Measurements from ENCODE around the gene ST7L. TPM values are rescaled to one million over a fixed set of nuclear protein-coding genes. Genes with fewer than 3 reads are reported as not detected.
A peak's percentile ranks its signal among the peaks of the same experiment; 100 is the strongest.

ST7L gene
- total and polyA plus RNA-seq, 9 of the 15 experiments (the other 6 are each of a cell fraction or from before 2014, with no cell fraction given), result 9.0 to 32.5 (median 26.6) TPM

- peaks cover 21 to 34% of the 10 kb centered on the region in 2 experiments for H3K4me1 ChIP-seq (replicated peaks in 1 of 2; ENCODE audit: control insufficient read depth in 2 of 2, insufficient read depth in 2 of 2, low read length in 2 of 2)
- CTCF ChIA-PET (ENCODE audit: low intra/inter-chr PET ratio), result no interaction called here
- 46% methylated on average over 2 of the region's 2 CpGs for WGBS (ENCODE audit: insufficient coverage, low coverage, missing lambda C conversion rate)
- intact Hi-C loops (cut with micrococcal nuclease), result no loop called here
- H3K9me3 ChIP-seq (replicated peaks; ENCODE audit: control insufficient read depth, insufficient read depth, low read depth, low read length), result no peaks in the 10 kb centered on the region
- POLR2A ChIA-PET, result interaction anchor here (0.7 kb wide), 1 partner anchor 57 kb away, joined by 3 read pairs; no protein-coding TSS in a partner anchor
- H3K27ac ChIP-seq (ENCODE audit: extremely low read depth, low read depth, low read length), result no peak overlapping the region
- DNase-seq (ENCODE audit: extremely low read depth in 1 of 4, low spot score in 3 of 4) (no peak), FAIRE-seq (peak; percentile 55), ATAC-seq (no peak)
- H3K79me2 ChIP-seq (ENCODE audit: control insufficient read depth, insufficient read depth, low read length), result peaks cover 100% of the 10 kb centered on the region
- H2AFZ ChIP-seq (ENCODE audit: low read depth, low read length), result no peak overlapping the region
- peaks cover 48% of the 10 kb centered on the region for H4K20me1 ChIP-seq (replicated peaks; ENCODE audit: control insufficient read depth, insufficient read depth, low read length)
- no TSS peak for BruUV-seq (replicated peaks)
- H3K4me2 ChIP-seq (ENCODE audit: insufficient read depth, low read length), result peak overlapping the region; percentile 2; the same call in 1 of the 2 replicates
- in situ Hi-C loops (cut with MboI), result no loop called here
- no peaks in the 10 kb centered on the region for H3K9me1 ChIP-seq (ENCODE audit: control insufficient read depth, insufficient read depth, low read length)
- H3K36me3 ChIP-seq (ENCODE audit: control insufficient read depth, insufficient read depth, low read length), result peaks cover 45% of the 10 kb centered on the region
- H3K9ac ChIP-seq (ENCODE audit: insufficient read depth in 1 of 2, low read depth in 2 of 2, low read length in 2 of 2), result no peak overlapping the region
- no peaks in the 10 kb centered on the region for H3K27me3 ChIP-seq (ENCODE audit: control insufficient read depth in 2 of 2, insufficient read depth in 2 of 2, low read length in 2 of 2)
- no peak overlapping the region for H3K4me3 ChIP-seq
- TF ChIP-seq RCOR1 (IDR thresholded peaks at IDR 0.05; ENCODE audit: borderline replicate concordance in 1 of 2, low read depth in 2 of 2, low read length in 2 of 2), result 0 out of 4 replicates have a peak, but pooled peaks of 1 of the 2 experiments have one; percentile 42
- TF ChIP-seq SMARCE1 (IDR thresholded peaks at IDR 0.05), result peak; percentile 66; the same call in 1 of the 2 replicates
- TF ChIP-seq PBX2 (CRISPR knock-in tag; IDR thresholded peaks at IDR 0.05; ENCODE audit: low read depth), result no peak
- peak; percentile 60 for TF ChIP-seq PBX2 (tag; conservative IDR thresholded peaks at IDR 0.05; ENCODE audit: low read depth)
- TF ChIP-seq VEZF1 (CRISPR knock-in tag; IDR thresholded peaks at IDR 0.05), result no peak
- peak; percentile 48 for TF ChIP-seq DACH1 (IDR thresholded peaks at IDR 0.05; ENCODE audit: partially characterized antibody)
- no peak for TF ChIP-seq ZNF311 (CRISPR knock-in tag; IDR thresholded peaks at IDR 0.05)
- TF ChIP-seq TEAD4 (IDR thresholded peaks at IDR 0.05; ENCODE audit: low read length), result peak; percentile 24; the same call in 1 of the 2 replicates
- TF ChIP-seq TEAD4 (CRISPR knock-in tag; IDR thresholded peaks at IDR 0.05; ENCODE audit: borderline replicate concordance), result no peak
- TF ChIP-seq MLLT1 (IDR thresholded peaks at IDR 0.05), result 0 out of 4 replicates have a peak, but pooled peaks of 1 of the 2 experiments have one; percentile 13
- peak; percentile 95 for TF ChIP-seq MEIS2 (IDR thresholded peaks at IDR 0.05; ENCODE audit: partially characterized antibody)
- 0 out of 2 replicates have a peak, but pooled peaks have one; percentile 15 for TF ChIP-seq HDAC2 (IDR thresholded peaks at IDR 0.05)
- TF ChIP-seq DPF2 (IDR thresholded peaks at IDR 0.05), result peak; percentile 62; the same call in 1 of the 2 replicates
- 0 out of 4 replicates have a peak, but pooled peaks of 1 of the 2 experiments have one; percentile 20 for TF ChIP-seq TEAD1 (CRISPR knock-in tag; IDR thresholded peaks at IDR 0.05)
- peak; percentile 83 for TF ChIP-seq SOX6 (IDR thresholded peaks at IDR 0.05)
- peak; percentile 53; the same call in 1 of the 2 replicates for TF ChIP-seq SMARCA4 (IDR thresholded peaks at IDR 0.05)
- TF ChIP-seq ARID3B (CRISPR knock-in tag; IDR thresholded peaks at IDR 0.05; ENCODE audit: borderline replicate concordance), result no peak
Measured at GRCh38 chr1:112633628-112634027, 14.7 kb upstream of the ST7L start.

All from K562 (cell line).